Right lobe of liver (tissue), 4 donors: Measurements from ENCODE around the gene IL1RAPL1.

Experiments used
- CTCF ChIP-seq, 4 donors: fragments of 200-600 bp in 3 of 4; fragments of 450-650 bp in 1 of 4; IDR thresholded peaks; one replicate each; pipeline versions ENCODE4 v1.5.1 to v1.8.0; 2016 to 2022; ENCODE audit warnings: antibody characterized with exemption in 4 of 4, mild to moderate bottlenecking in 2 of 4
- POLR2A ChIP-seq: fragments of 450-650 bp; IDR thresholded peaks from one replicate; pipeline ENCODE4 v1.6.1; 2017; ENCODE audit warnings: antibody characterized with exemption, mild to moderate bottlenecking
- donor health status: DM: no; HTN: no; CAD: no.
- donor health status: DM: no; HTN: no; CAD: no.
- donor health status: DM: no; HTN: yes; CAD: no.

- TF ChIP-seq CTCF (IDR thresholded peaks at IDR 0.05) (no peak), POLR2A (no peak)
Observed at GRCh38 chrX:28851871-28852270, 264.6 kb downstream of the IL1RAPL1 start.
